ENCODE results near the gene INHBA.

The INHBA gene

DNA sequence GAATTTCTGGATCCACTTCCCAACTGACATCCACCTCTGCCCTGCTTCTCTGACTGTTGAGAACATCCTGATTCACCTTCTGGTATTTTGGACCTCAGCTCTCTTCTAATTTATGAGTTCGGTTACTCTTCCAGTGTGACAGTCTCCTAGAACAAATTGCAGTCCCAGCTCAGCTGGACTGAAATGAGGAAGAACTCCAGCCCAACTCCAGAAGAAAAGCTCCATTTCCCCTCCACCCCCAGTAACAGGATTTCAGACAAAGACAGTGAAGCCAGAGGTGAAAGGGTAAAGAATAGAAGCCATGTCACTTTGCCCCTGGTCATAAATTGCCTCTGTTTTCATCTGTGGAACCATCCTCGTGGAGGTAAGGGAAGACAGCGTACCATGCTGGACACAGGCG lies 26.2 kb upstream of the INHBA start:
- Histone ChIP-seq H3K36me3 (replicated peaks; ENCODE audit: insufficient read depth, low read length) (no peaks in the 10 kb centered on the region), H2AFZ (ENCODE audit: low read length) (no peak overlapping the region), H3K27me3 (replicated peaks; ENCODE audit: insufficient read depth, low read length) (no peaks in the 10 kb centered on the region), H3K79me2 (ENCODE audit: low read length) (no peaks in the 10 kb centered on the region), H3K9ac (ENCODE audit: low read length) (no peak overlapping the region), H3K27ac (ENCODE audit: low read length) (no peak overlapping the region), H3K9me3 (replicated peaks; ENCODE audit: insufficient read depth, low read length) (no peaks in the 10 kb centered on the region), H3K9me2 (replicated peaks; ENCODE audit: insufficient read depth, low read length) (no peaks in the 10 kb centered on the region), H4K20me1 (ENCODE audit: insufficient read depth, low read length) (no peaks in the 10 kb centered on the region), H3K4me2 (ENCODE audit: low read depth, low read length) (no peak overlapping the region), H3K4me1 (ENCODE audit: low read length) (peaks cover 15% of the 10 kb centered on the region), H3F3A (ENCODE audit: insufficient read depth, low read length) (peaks cover 5% of the 10 kb centered on the region; the same call in 1 of the 2 replicates), H3K4me3 (ENCODE audit: low read length) (no peak overlapping the region)
- TF ChIP-seq EZH2 (optimal IDR thresholded peaks at IDR 0.05; ENCODE audit: low read depth, low read length): no peak
- TF ChIP-seq EZH2phosphoT487 (IDR thresholded peaks at IDR 0.05; ENCODE audit: low read length): no peak
- TF ChIP-seq CTCF (IDR thresholded peaks at IDR 0.05; ENCODE audit: low read length): no peak
- no peak for DNase-seq

- Histone ChIP-seq H3K9me3 (replicated peaks; ENCODE audit: insufficient read depth, low read length) (no peaks in the 10 kb centered on the region), H3K9me2 (replicated peaks; ENCODE audit: insufficient read depth, low read length) (no peaks in the 10 kb centered on the region; the same call in 1 of the 2 replicates), H3K4me2 (ENCODE audit: low read depth, low read length) (no peak overlapping the region), H3F3A (ENCODE audit: insufficient read depth, low read length) (no peaks in the 10 kb centered on the region), H4K20me1 (ENCODE audit: insufficient read depth, low read length) (no peaks in the 10 kb centered on the region), H3K79me2 (ENCODE audit: low read length) (no peaks in the 10 kb centered on the region), H3K27me3 (replicated peaks; ENCODE audit: insufficient read depth, low read length) (no peaks in the 10 kb centered on the region), H3K36me3 (replicated peaks; ENCODE audit: insufficient read depth, low read length) (no peaks in the 10 kb centered on the region), H3K27ac (ENCODE audit: low read length) (no peak overlapping the region), H3K9ac (ENCODE audit: low read length) (no peak overlapping the region), H2AFZ (ENCODE audit: low read length) (no peak overlapping the region), H3K4me3 (ENCODE audit: low read length) (no peak overlapping the region), H3K4me1 (ENCODE audit: low read length) (no peaks in the 10 kb centered on the region)
- no peak for DNase-seq
- no peak for TF ChIP-seq EZH2 (optimal IDR thresholded peaks at IDR 0.05; ENCODE audit: low read depth, low read length)
- no peak for TF ChIP-seq CTCF (IDR thresholded peaks at IDR 0.05; ENCODE audit: low read length)
- TF ChIP-seq EZH2phosphoT487 (IDR thresholded peaks at IDR 0.05; ENCODE audit: low read length): no peak
Observed at GRCh38 chr7:41725013-41725412, 22.1 kb upstream of the INHBA start.

DNA sequence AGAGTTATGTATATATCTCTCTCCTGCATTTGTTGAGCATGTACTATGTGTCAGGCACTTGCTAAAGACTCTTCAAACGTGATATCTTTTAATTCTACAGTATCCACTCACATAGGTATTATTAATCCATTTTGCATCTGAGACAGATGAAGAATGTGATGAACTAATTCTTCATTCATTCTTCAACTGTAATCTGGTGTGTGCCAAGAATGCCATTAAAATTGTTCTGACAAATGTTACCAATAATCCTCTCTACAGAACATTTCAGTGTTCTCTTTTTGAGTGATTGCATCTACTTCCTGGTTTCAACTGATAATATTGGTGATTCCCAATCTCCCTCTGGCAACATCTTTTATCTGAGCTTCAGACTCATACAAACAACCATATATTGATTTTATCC lies 18.0 kb upstream of the INHBA start:
- H3K27me3 ChIP-seq (replicated peaks; ENCODE audit: insufficient read depth, low read length): no peaks in the 10 kb centered on the region
- H3K4me2 ChIP-seq (ENCODE audit: low read depth, low read length): no peak overlapping the region
- no peak for DNase-seq
- H3K36me3 ChIP-seq (replicated peaks; ENCODE audit: insufficient read depth, low read length): no peaks in the 10 kb centered on the region
- no peaks in the 10 kb centered on the region for H3K9me3 ChIP-seq (replicated peaks; ENCODE audit: insufficient read depth, low read length)
- no peaks in the 10 kb centered on the region for H3K79me2 ChIP-seq (ENCODE audit: low read length)
- H3K9ac ChIP-seq (ENCODE audit: low read length): no peak overlapping the region
- no peak overlapping the region for H3K27ac ChIP-seq (ENCODE audit: low read length)
- H3K4me3 ChIP-seq (ENCODE audit: low read length): no peak overlapping the region
- TF ChIP-seq EZH2 (optimal IDR thresholded peaks at IDR 0.05; ENCODE audit: low read depth, low read length) (no peak), EZH2phosphoT487 (IDR thresholded peaks at IDR 0.05; ENCODE audit: low read length) (no peak), CTCF (IDR thresholded peaks at IDR 0.05; ENCODE audit: low read length) (no peak)
- no peak overlapping the region for H2AFZ ChIP-seq (ENCODE audit: low read length)
- no peaks in the 10 kb centered on the region for H3K4me1 ChIP-seq (ENCODE audit: low read length)
- no peaks in the 10 kb centered on the region for H3F3A ChIP-seq (ENCODE audit: insufficient read depth, low read length)
- H3K9me2 ChIP-seq (replicated peaks; ENCODE audit: insufficient read depth, low read length): no peaks in the 10 kb centered on the region; the same call in 1 of the 2 replicates
- no peaks in the 10 kb centered on the region for H4K20me1 ChIP-seq (ENCODE audit: insufficient read depth, low read length)
